Measurements from ENCODE around the gene MED13L.

- TF ChIP-seq PREB (CRISPR knock-in tag; IDR thresholded peaks at IDR 0.05; ENCODE audit: borderline replicate concordance) (no peak), CTCF (IDR thresholded peaks at IDR 0.05) (no peak), ZNF263 (CRISPR knock-in tag; IDR thresholded peaks at IDR 0.05; ENCODE audit: low read depth) (no peak), ZBTB43 (CRISPR knock-in tag; IDR thresholded peaks at IDR 0.05) (no peak)
Measured at GRCh38 chr12:116213885-116214527, 63.5 kb downstream of the MED13L start.

Measured in WTC11 (cell line).